GM21367 (cell line): Measurements from ENCODE around the gene SYDE2.
"Not testable (repeated sequence)": the region's sequence is repeated elsewhere in the genome, so short reads cannot be mapped to it uniquely, and the experiment has no call there.

Experiments used
- ATAC-seq: cut with Tn5 transposase; IDR thresholded peaks from one replicate; pipeline ENCODE4 v1.9.1; 2021; ENCODE audit not compliant: unreplicated experiment

SYDE2 gene

DNA sequence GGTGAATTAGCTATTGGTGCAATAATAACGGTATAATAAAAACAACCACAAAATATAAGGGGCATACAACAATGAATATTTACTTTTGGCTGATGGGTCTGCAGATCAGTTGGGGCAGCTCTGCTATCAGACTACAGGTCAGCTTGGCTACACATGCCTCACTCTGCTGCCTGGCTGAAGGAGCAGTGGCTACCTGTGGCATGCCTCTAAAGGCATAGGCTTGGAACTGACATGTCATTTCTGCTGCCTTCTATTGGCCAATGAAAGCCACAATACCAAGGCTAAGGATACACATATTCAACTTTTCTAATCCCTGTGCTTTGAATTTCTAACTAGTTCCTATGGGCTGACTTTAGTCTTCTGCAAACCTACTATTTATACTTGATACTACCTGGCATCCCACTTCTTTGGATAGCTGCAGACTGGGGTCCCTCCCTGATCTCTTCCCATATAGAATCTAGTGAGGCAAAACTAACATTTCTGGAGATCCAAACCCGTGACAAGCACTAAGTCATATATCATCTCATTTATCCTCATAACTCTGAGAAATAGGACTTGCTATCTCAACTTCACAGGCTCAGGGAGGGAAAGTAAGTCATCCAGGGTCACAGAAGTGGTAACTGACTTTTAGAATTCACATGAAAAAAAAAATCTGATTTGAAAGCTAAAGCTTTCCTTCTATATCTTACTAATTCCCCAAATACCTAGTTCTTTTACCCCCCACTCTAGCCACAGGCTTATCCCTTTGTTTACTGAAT lies 19.2 kb upstream of the SYDE2 start:
- ATAC-seq: no peak

DNA sequence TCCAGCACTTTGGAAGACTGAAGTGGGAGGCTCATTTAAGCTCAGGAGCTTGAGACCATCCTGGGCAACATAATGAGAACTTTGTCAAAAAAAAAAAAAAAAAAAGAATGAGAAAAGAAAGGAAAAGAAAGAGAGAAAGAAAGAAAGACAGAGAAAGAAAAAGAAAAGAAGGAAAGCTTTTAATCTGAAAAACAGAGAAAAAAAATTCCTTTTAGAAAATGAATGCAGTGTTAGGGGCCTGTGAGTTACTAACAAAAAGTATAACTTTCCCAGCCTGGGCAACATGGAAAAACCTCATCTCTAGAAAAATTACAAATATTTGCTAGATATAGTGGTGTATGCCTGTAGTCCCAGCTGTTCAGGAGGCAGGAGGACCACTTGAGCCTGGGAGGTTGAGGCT lies 15.9 kb upstream of the SYDE2 start:
- ATAC-seq: no peak

DNA sequence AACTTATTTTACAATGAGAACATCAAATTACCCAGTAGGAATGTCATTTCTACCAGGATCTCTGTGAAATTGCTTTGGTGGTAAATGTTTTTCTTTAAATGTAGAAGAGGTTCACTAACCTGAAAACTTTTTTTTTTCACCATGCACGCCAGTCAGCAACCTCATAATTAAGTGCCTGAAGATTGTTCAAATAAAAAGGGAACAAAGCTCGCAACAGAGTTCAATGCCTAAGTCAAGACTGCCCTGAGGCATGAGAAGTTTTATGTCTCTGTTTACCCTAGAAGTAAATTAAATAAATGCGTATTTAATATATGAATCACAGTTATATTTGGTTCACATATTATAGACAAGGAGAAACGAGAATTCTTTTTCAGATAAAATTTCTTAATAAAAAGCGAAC lies 13.8 kb upstream of the SYDE2 start:
- ATAC-seq: no peak

DNA sequence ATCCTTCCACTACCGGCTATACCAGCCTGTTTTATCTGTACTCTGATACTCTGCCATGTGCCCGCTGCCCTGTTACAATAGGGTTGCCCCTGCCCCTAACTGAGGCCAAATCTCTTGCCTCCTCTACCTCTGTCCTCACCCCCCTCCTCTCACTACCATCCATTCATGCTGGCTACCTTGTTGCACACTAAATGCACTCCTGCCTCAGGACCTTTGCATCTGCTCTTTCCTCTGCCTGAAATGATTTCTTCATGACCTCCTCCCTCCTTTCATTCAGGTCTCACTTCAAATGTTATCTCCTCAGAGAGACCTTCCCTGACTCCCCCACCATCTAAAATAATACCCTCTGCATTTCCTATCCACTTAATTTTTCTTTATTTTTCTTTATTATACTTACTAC lies 7.7 kb upstream of the SYDE2 start:
- no peak for ATAC-seq

DNA sequence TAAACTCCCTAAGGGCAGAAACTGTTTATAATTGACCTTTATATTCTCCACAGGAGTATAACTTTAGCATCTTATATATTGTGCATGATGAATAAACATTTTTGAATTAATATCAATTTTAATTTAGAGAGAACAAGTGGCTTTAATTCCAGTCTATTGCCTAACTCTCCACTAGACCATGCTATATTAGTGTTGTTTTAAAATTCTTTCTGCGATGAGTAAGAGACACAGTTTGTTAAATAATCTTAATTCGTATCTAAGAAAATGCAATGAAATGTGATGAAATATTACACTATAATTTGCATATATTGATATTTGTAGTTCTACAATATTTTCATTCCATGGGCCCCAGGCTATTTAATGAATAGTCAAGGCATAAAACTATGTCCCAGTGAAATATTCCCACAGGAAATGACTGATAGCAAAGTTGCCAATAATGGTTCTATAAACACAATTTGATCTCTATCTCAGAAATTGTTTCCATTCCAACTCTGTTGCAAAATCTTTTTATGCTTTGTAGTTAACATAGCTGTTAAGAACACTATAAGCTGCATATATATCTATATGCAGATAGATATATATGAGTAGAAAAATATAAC lies 2.9 kb upstream of the SYDE2 start:
- ATAC-seq: no peak

DNA sequence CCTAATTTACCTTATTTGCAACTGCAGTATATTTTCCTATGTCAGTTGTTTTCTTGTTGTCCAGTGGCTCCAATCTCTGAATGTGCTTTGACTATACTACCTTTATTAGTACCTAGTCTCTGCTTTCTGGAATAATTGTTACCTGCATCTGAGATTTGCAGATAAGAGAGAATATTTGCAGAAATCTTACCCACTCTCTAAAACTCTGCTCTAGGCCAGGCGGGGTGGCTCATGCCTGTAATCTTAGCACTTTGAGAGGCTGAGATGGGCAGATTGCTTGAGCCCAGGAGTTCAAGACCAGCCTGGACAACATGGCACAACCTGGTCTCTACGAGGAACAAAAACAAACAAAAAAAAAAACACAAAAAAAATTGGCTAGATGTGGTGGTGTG lies 2.0 kb upstream of the SYDE2 start:
- no peak for ATAC-seq

DNA sequence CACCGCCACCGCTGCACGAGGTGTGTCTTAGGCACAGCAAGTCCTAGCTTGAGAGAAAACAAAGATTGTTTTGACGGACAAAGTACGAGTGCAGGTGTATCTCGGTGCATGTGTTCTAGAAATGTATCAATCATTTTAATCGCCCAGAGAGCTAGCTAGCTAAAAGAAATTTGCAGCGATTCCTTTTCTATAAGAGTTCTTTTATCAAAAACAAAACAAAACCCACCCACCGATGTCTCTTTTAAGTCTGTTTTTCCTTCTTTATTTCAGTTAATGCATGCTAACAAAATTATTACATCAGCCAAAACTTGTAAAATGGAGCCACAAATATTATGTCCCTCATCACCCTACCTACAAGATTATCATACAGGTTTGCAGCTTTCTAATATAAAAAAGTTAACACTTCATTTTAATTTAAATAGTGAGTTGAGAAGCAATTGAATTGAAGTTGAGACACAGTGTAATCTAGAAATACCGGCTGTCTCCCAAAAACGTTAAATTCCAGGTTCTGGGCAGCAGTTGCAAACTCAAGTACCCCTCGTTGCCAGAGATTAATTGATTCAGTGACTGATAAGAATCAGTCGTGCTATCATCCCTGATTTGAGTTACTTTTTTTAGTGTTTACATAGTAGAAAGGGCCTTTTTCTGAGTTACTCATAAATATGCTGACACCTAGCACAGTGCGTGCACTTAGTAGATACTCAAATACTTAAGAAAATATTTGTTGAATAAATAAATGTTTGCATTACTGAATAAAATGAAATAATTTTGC lies 1.5 kb upstream of the SYDE2 start:
- ATAC-seq: peak; percentile 7

DNA sequence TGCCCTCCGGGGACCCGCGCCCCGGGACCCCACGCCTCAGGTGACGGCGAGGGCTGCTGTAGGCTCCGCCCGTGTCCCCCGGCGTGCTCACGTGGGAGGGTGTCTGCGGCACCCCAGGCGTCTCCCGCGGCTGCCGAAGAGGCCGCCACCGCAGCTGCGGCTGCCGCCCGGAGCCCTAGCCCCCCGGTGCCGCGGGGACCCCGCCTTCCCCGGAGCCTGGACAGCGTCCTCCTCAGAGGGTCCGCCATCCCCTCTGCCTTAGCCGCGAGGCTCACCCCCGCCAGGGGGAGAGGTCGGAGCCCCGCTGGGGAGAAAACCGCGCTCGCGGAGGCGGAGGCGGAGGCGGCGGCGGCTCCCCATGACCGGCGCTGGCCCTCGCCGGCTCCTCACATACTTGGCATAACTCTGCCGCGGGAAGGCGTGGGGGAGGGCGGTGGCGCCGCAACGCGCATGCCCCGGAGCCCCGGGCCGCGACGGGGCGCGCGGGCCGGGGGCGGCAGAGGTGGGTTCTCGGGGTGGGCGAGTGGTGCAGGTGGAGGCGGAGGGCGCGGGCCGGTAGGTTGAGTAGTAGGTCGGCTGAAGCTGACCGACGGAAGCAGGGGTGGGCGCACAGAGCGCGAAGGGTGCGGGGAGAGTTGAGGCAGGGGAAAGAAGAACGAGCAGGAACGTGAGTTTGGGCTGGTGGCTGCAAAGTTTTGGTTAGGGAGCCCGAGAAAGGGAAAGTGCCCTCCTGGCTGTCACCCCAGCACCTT lies 700 bp upstream of the SYDE2 start:
- peak; percentile 39 for ATAC-seq

DNA sequence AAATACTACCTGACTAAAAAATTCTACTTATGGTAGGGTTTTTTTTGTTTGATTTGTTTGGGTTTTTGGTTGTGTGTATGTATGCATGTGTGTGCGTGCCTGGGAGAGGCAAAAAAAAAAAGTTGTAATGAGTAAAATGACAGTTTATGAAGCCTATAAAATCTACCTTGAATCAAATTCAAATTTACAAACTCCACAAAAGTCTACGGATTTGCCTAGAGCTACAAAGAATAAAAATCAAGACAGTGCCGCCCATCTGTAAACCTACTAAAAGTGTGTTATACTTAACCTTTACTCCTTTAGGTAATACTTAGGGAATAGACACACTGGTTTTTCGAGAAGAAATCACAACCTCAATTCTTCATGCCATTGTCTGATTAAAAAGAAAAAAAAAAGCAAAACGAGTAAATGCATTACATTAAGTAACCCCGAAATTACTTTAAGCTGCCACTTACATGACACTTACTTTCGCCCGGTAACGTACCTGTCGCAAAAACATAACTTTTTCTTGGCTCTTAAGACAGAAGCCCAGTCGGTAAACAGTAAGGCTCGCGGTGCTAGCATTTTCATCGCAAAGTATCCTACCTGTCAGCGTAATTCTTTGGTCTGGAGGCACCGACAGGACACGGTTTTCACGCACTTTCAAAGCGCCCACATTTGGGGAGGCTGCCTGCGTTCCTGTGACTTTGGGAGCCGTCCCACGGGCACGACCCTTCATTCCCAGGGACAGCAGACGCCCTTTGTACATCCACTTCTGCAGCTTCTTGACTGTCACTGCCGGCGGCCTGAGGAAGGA lies 951 bp downstream of the SYDE2 start:
- peak; percentile 26 for ATAC-seq

DNA sequence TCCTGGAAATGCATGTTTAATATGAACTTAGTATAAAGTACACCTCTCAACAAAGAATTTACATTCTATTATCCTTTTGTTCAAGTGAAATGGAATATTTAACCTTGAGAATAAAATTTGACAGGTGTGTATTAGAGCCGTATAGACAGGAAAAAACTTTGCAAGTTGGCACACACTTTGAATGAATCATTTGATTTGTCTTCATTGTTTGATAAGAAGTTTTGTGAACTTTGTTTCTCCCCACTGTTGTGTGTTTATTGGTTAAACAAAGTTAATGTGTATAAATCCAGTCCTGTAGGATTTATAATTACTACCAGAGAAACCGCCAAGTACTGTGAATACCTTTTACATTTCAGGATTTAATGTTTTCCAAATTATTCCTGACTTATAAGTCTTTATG lies 2.0 kb downstream of the SYDE2 start:
- no peak for ATAC-seq

DNA sequence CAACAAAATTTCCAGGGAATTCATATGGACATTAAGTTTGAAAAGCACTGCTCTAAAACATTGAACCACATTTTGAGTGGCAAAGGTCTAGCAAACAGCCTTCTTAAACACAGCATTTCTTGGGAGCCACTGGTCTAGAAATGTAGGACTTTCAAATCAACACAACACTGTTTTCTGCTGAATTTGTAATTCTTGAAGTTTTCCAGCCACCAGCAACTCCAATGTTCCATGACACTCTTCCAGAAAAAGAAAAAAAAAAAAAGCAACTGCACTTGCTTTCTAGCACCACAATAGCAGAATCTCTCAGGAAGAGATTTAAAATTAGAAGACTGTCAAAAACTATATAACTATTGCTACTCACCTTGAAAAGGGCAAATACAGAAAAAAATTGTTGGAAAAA lies 4.5 kb downstream of the SYDE2 start:
- no peak for ATAC-seq

DNA sequence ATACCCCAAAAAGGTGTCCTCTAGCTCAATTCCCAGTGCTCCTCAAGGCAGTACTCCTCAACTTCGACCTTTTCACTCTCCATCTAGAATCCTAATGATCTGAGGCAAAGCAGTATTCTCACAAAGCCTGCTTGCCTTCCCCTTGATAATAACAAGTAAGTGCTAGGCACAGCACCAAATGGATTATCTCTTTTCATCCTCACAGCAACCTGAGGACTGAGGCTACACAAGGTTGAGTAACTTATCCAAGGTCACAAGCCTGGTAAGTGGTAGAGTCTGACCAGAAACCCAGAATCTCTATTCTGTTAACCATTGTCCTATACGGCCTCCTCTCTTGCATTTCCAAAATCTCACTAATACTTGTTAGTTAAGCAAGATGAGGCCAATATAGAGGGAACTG lies 5.1 kb downstream of the SYDE2 start:
- no peak for ATAC-seq

DNA sequence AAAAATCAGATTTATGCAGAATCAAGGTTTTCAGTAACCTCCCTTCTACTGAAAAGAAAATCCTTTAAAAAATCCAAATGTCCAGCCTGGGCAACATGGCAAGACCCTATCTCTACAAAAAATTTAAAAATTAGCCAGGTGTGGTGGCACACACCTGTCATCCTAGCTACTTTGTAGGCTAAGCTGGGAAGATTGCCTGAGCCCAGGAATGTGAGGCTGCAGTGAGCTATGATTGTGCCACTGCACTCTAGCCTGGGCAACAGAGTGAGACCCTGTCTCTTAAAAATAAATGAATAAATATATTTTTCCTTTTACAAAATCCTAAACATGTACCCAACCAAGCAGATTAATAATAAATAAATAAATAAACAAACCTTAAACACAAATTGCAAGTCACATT lies 8.7 kb downstream of the SYDE2 start:
- not testable (repeated sequence) for ATAC-seq

DNA sequence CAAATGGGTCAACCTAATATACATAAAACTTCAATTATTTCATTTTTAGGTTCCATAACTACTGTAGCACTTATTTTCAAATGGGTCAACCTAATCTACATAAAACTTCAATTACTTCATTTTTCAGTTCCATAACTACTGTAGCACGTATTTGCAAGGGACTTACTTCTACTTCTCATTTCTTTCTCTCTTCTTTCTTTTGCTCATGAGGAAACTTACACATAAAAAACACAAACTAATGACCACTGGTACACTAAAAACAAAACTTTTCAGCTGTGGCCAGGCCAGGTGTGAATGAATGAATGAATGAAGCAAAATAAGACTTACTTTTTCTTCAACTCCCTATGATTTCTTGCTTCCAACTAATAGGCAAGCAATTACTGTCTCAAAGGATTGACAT lies 11.7 kb downstream of the SYDE2 start:
- ATAC-seq: no peak

DNA sequence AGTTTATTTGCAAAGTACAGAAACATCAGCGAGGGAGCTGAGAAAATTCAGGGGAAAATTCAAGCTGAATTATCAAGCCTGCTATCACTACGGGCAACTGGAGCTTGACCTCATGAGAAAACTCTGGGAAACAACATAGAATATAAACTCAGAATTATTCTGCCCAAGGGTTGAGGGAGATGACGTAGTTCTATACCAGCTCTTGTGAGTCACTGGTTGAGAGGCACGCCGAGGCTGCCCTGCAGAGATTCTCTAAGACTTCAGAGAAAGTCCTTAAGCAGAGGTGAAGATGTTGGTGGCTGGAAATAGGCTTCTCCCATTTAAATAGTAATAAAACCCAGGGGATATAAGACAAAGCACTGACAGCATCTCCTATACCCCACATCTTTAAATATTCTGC lies 12.3 kb downstream of the SYDE2 start:
- no peak for ATAC-seq

DNA sequence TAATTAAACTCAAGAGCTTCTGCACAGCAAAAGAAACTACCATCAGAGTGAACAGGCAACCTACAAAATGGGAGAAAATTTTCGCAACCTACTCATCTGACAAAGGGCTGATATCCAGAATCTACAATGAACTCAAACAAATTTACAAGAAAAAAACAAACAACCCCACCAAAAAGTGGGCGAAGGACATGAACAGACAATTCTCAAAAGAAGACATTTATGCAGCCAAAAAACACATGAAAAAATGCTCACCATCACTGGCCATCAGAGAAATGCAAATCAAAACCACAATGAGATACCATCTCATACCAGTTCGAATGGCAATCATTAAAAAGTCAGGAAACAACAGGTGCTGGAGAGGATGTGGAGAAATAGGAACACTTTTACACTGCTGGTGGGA lies 13.8 kb downstream of the SYDE2 start:
- not testable (repeated sequence) for ATAC-seq

DNA sequence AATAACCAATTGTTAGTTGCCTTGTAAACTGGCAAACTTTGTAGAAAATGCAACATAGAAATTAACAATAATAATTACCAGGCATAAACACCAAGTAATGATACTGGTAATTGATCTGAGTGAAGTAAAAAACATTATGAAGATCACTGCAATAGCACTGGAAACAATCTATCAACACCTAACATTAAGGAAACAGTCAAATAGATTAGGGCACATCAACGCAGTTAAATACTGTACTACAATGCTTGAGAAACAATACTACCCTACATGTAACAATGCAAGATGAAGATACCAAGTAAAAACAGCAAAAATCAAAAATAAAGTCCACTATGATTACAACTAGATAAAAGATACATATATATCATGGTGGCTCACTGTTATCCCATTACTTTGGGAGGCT lies 16.6 kb downstream of the SYDE2 start:
- ATAC-seq: no peak

DNA sequence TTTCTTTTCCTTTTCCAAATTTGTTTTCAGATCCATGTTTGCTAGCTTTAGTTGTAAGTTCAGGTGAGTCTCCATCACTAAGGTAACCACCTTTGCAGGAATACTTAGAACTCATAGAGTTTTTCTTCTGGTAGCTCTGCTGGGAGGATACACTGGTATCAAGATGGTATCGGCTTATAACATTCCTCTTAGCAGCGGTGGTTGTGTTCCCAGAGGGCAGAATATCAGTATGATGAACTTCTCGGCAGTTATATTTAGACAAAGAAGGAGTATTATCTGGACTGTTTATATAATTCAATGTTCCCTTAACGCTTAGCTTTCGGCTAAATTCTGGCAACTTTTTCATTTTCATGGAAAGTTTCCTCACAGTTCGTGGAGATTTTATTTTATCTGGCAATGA lies 18.1 kb downstream of the SYDE2 start:
- ATAC-seq: no peak

DNA sequence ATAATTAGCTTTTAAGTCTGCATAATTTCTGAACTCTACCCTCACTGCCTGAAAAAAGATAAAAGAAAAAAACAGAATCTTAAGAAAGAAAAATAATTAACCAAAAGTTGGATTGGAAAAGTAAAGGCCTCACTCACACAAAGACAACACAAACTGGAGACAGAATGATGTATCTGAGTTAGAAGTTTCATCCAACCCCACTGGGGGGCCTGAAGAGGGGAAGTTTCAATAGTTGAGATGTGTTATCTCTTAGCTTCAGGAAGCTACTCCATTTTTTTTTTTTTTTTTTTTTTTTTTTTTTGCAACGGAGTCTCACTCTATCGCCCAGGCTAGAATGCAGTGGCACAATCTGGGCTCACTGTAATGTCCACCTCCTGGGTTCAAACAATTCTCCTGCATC lies 19.9 kb downstream of the SYDE2 start:
- ATAC-seq: no peak

DNA sequence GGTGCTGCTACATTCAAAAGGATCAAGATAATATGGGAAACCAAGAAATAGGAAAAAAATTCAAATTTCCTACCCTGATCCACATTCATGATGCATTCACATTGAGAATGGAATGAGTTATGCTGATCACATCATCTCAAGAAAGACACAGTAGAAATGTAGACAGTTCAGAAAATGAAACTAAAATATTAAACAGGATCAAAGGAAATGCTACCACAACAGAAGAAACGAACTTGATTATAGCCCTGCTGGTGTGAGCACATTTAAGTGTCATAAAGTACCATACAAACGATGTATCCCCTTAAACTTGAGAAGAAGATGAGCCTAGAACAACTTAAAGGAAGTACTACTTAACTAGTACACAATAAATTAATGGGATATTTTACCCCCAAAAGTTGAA lies 21.3 kb downstream of the SYDE2 start:
- ATAC-seq: no peak

DNA sequence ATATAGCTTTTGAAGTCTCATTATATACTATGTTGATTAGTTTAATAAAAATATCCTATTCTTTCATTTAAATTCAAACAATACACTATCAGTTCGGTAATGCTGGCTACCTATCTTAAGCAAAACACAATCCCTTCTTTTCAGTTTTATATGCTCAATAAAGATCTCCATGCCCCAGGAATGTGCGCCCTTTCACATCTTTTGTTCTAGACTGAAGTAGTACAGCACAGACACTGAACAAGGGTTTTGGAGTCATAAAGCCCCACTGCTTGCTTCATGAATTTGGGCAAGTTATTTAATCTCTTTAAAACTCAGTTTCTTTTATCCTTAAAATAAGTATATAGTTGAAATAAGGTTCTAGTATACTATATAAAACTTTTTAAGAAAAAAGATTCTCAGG lies 22.4 kb downstream of the SYDE2 start:
- ATAC-seq: no peak
